Neural progenitor cell (in vitro differentiated cells): ENCODE data around the gene TPGS1.

Source experiments
- CTCF ChIP-seq: fragments of 200-600 bp; sonication (generic); IDR thresholded peaks from 2 replicates; pipeline ENCODE4 v1.5.1; 2017; ENCODE audit warnings: antibody characterized with exemption, mild to moderate bottlenecking
- EZH2 ChIP-seq: fragments of 200-600 bp; sonication (generic); IDR thresholded peaks from 2 replicates; pipeline ENCODE4 v1.6.1; 2017; ENCODE audit warnings: antibody characterized with exemption, mild to moderate bottlenecking, moderate library complexity
- EZH2phosphoT487 ChIP-seq: fragments of 200-600 bp; sonication (generic); IDR thresholded peaks from 2 replicates; pipeline ENCODE4 v1.6.1; 2017; ENCODE audit warnings: antibody characterized with exemption

- TF ChIP-seq CTCF = no peak
- TF ChIP-seq EZH2 = no peak
- TF ChIP-seq EZH2phosphoT487 = no peak
These were observed 32.2 kb downstream of the TPGS1 start for GRCh38 chr19:539429-540030.
